SK-N-SH (cell line): Measurements from ENCODE around the gene SLC17A6. TPM values are rescaled to one million over a fixed set of nuclear protein-coding genes. Genes with fewer than 3 reads are reported as not detected.

Source experiments
- CTCF ChIA-PET: fragments of 300-600, 350-600 bp; formaldehyde crosslinking; extraction: SDS; loops from one replicate; lab custom pipeline; 2021; lab: Yijun Ruan, JAX
- POLR2A ChIA-PET: fragments of 350-600 bp; sonication (Branson Sonifier 250); formaldehyde crosslinking; extraction: SDS; loops from one replicate; lab custom pipeline; 2020; ENCODE audit warnings: antibody characterized with exemption, inconsistent platforms; lab: Yijun Ruan, JAX
- DNase-seq: peaks from one replicate; pipeline ENCODE4 v3.0.0; 2012
- H2AFZ ChIP-seq: fragments of 200-600 bp; sonication (generic); 2 replicates; pipeline ENCODE4 v1.8.1; 2016; ENCODE audit warnings: antibody characterized with exemption, mild to moderate bottlenecking, low read depth
- H3F3A ChIP-seq: fragments of 200-600 bp; sonication (generic); replicated peaks from 2 replicates; pipeline ENCODE3; 2016; ENCODE audit warnings: antibody characterized with exemption, mild to moderate bottlenecking; ENCODE audit not compliant: insufficient read depth
- H3K27ac ChIP-seq, 2 experiments: fragments of 200-500 bp in 1 of 2; fragments of 200-600 bp in 1 of 2; sonication (Bioruptor generic) in 1 of 2; sonication (generic), shearing (Covaris generic) in 1 of 2; 2 replicates each; pipeline versions ENCODE4 v1.5.1 to v1.6.1; 2014 to 2016; ENCODE audit warnings: low read depth in 2 of 2, inconsistent platforms in 1 of 2, low read length in 1 of 2, mild to moderate bottlenecking in 1 of 2, mixed read lengths in 1 of 2
- H3K27me3 ChIP-seq: fragments of 200-600 bp; sonication (generic), shearing (Covaris generic); 2 replicates; pipeline ENCODE4 v1.6.1; 2016; ENCODE audit warnings: mixed run types; ENCODE audit not compliant: insufficient read depth
- H3K36me3 ChIP-seq, 2 experiments: fragments of 200-500 bp in 1 of 2; fragments of 200-600 bp in 1 of 2; sonication (Bioruptor generic) in 1 of 2; sonication (generic) in 1 of 2; replicated peaks in 1 of 2; 2 replicates each; pipeline versions ENCODE3 to v1.5.1; 2014 to 2016; ENCODE audit warnings: low read length in 1 of 2, mild to moderate bottlenecking in 1 of 2; ENCODE audit not compliant: insufficient read depth in 2 of 2, control insufficient read depth in 1 of 2
- H3K4me1 ChIP-seq, 2 experiments: fragments of 200-500 bp in 1 of 2; fragments of 200-600 bp in 1 of 2; sonication (Bioruptor generic) in 1 of 2; sonication (generic), shearing (Covaris generic) in 1 of 2; 2 replicates each; pipeline versions ENCODE4 v1.5.1 to v1.6.1; 2014 to 2016; ENCODE audit warnings: low read depth in 1 of 2, low read length in 1 of 2, mixed run types in 1 of 2; ENCODE audit not compliant: insufficient read depth in 2 of 2, control insufficient read depth in 1 of 2
- H3K4me2 ChIP-seq: fragments of 200-600 bp; sonication (generic), shearing (Covaris generic); 2 replicates; pipeline ENCODE4 v1.6.1; 2017; ENCODE audit warnings: mixed run types
- H3K4me3 ChIP-seq, 2 experiments: fragments of 200-500 bp in 1 of 2; fragments of 200-600 bp in 1 of 2; sonication (Bioruptor generic) in 1 of 2; sonication (generic), shearing (Covaris generic) in 1 of 2; 2 replicates each; pipeline versions ENCODE4 v1.5.1 to v1.8.1; 2014 to 2016; ENCODE audit warnings: low read depth in 2 of 2, inconsistent platforms in 1 of 2, low read length in 1 of 2, mild to moderate bottlenecking in 1 of 2, mixed read lengths in 1 of 2, moderate library complexity in 1 of 2
- H3K79me2 ChIP-seq: fragments of 200-600 bp; sonication (generic); 2 replicates; pipeline ENCODE4 v1.8.1; 2017; ENCODE audit warnings: mild to moderate bottlenecking; ENCODE audit not compliant: insufficient read depth
- H3K9ac ChIP-seq: fragments of 200-600 bp; sonication (generic); 2 replicates; pipeline ENCODE4 v1.6.1; 2017; ENCODE audit warnings: mixed run types
- H3K9me2 ChIP-seq: fragments of 200-600 bp; sonication (generic); 2 replicates; pipeline ENCODE4 v1.6.1; 2017; ENCODE audit warnings: mixed run types
- H3K9me3 ChIP-seq: fragments of 200-600 bp; sonication (generic); 2 replicates; pipeline ENCODE4 v1.6.1; 2017; ENCODE audit warnings: mixed run types, mild to moderate bottlenecking, moderate library complexity
- H4K20me1 ChIP-seq: fragments of 200-600 bp; sonication (generic); 2 replicates; pipeline ENCODE4 v1.6.1; 2017; ENCODE audit warnings: mild to moderate bottlenecking, mixed run types; ENCODE audit not compliant: insufficient read depth
- CHD2 ChIP-seq: fragments of 150-350 bp; IDR thresholded peaks from 2 replicates; pipeline ENCODE4 v1.6.1; 2018; ENCODE audit warnings: low read length; ENCODE audit not compliant: partially characterized antibody
- FOSL2 ChIP-seq: IDR thresholded peaks from 2 replicates; pipeline ENCODE4 v1.4.0; 2012; ENCODE audit warnings: low read depth, mild to moderate bottlenecking, moderate library complexity, borderline replicate concordance
- FOXJ3 ChIP-seq: sonication (generic); formaldehyde crosslinking; IDR thresholded peaks from 2 replicates; pipeline ENCODE4 v1.5.1; 2020; ENCODE audit warnings: mild to moderate bottlenecking, missing genetic modification reagents
- FOXM1 ChIP-seq: IDR thresholded peaks from 2 replicates; pipeline ENCODE4 v1.4.0; 2012; ENCODE audit warnings: low read depth, mild to moderate bottlenecking
- GABPA ChIP-seq: IDR thresholded peaks from 2 replicates; pipeline ENCODE4 v1.4.0; 2012; ENCODE audit warnings: low read depth, mild to moderate bottlenecking
- GATA2 ChIP-seq: sonication (generic); formaldehyde crosslinking; IDR thresholded peaks from 2 replicates; pipeline ENCODE4 v1.5.0; 2020; ENCODE audit warnings: mild to moderate bottlenecking, missing genetic modification reagents
- JUND ChIP-seq: IDR thresholded peaks from 2 replicates; pipeline ENCODE4 v1.4.0; 2012
- MEF2A ChIP-seq: IDR thresholded peaks from 2 replicates; pipeline ENCODE4 v1.4.0; 2012; ENCODE audit warnings: low read depth, borderline replicate concordance
- MXI1 ChIP-seq: IDR thresholded peaks from 2 replicates; pipeline ENCODE4 v1.6.1; 2012; ENCODE audit warnings: mild to moderate bottlenecking, low read depth, low read length, improper control_type of control experiment
- NFIC ChIP-seq: IDR thresholded peaks from 2 replicates; pipeline ENCODE4 v1.4.0; 2012; ENCODE audit warnings: borderline replicate concordance
- POLR2AphosphoS5 ChIP-seq: IDR thresholded peaks from 2 replicates; pipeline ENCODE4 v1.6.1; 2012; ENCODE audit warnings: low read depth, low read length
- RXRA ChIP-seq: IDR thresholded peaks from 2 replicates; pipeline ENCODE4 v1.4.0; 2012; ENCODE audit warnings: low read depth, mild to moderate bottlenecking, borderline replicate concordance
- SIN3A ChIP-seq: IDR thresholded peaks from 2 replicates; pipeline ENCODE4 v1.6.1; 2012; ENCODE audit warnings: low read depth, mild to moderate bottlenecking, low read length, moderate library complexity, borderline replicate concordance
- TCF12 ChIP-seq: IDR thresholded peaks from 2 replicates; pipeline ENCODE4 v1.4.0; 2012
- WGBS: methylation state at CpG from one replicate; pipeline ENCODE4 v1.1.6; 2017; ENCODE audit warnings: low lambda C conversion rate; 5-methylcytosine and 5-hydroxymethylcytosine counted together
- polyA plus RNA-seq, 3 experiments: library from polyadenylated mRNA; depleted of rRNA; stranded (reverse); fragments of >200 nt; gene quantifications; 2 replicates each; pipeline ENCODE4 v1.2.3, GENCODE V29; 2012
- TF ChIP-seq, protein P1 (sequence below): fragments of 200-600 bp; sonication (generic); IDR thresholded peaks from 2 replicates; pipeline ENCODE4 v1.6.1; 2017; ENCODE audit warnings: antibody characterized with exemption, mild to moderate bottlenecking, moderate library complexity
- TF ChIP-seq, protein P2 (sequence below): IDR thresholded peaks from 2 replicates; pipeline ENCODE4 v1.4.0; 2012; ENCODE audit warnings: low read depth
- TF ChIP-seq, protein P3 (sequence below): IDR thresholded peaks from 2 replicates; pipeline ENCODE4 v1.4.0; 2012; ENCODE audit warnings: low read depth, borderline replicate concordance
- TF ChIP-seq, protein P4 (sequence below): IDR thresholded peaks from 2 replicates; pipeline ENCODE4; 2012

The SLC17A6 gene
- polyA plus RNA-seq, 1 of the 3 experiments (the other 2 are of a cell fraction), result not detected

DNA sequence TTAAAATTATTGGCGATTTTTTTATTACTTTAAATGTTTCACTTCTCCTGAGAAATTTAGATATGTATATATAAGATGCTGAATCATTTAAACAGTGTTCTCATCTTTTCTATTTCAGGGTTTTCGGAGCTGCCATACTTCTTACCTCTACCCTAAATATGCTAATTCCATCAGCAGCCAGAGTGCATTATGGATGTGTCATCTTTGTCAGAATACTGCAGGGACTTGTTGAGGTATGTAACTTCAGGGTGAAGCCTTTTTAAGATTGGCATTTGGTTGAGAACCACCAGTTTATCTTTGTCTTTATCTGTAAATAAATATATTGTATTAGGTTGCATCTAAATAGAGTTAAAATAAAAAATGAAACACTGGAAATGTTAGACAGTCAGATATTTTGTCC lies 21.1 kb downstream of the SLC17A6 start:
- TF ChIP-seq FOSL2 (no peak), FOXJ3 (no peak), NFIC (no peak), FOXM1 (no peak), GATA2 (CRISPR knock-in tag) (no peak), MXI1 (no peak), TCF12 (no peak), GABPA (no peak)
- TF ChIP-seq, protein P1, sequence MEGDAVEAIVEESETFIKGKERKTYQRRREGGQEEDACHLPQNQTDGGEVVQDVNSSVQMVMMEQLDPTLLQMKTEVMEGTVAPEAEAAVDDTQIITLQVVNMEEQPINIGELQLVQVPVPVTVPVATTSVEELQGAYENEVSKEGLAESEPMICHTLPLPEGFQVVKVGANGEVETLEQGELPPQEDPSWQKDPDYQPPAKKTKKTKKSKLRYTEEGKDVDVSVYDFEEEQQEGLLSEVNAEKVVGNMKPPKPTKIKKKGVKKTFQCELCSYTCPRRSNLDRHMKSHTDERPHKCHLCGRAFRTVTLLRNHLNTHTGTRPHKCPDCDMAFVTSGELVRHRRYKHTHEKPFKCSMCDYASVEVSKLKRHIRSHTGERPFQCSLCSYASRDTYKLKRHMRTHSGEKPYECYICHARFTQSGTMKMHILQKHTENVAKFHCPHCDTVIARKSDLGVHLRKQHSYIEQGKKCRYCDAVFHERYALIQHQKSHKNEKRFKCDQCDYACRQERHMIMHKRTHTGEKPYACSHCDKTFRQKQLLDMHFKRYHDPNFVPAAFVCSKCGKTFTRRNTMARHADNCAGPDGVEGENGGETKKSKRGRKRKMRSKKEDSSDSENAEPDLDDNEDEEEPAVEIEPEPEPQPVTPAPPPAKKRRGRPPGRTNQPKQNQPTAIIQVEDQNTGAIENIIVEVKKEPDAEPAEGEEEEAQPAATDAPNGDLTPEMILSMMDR, result no peak
- TF ChIP-seq, protein P2, sequence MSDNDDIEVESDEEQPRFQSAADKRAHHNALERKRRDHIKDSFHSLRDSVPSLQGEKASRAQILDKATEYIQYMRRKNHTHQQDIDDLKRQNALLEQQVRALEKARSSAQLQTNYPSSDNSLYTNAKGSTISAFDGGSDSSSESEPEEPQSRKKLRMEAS, result no peak
- TF ChIP-seq, protein P3, sequence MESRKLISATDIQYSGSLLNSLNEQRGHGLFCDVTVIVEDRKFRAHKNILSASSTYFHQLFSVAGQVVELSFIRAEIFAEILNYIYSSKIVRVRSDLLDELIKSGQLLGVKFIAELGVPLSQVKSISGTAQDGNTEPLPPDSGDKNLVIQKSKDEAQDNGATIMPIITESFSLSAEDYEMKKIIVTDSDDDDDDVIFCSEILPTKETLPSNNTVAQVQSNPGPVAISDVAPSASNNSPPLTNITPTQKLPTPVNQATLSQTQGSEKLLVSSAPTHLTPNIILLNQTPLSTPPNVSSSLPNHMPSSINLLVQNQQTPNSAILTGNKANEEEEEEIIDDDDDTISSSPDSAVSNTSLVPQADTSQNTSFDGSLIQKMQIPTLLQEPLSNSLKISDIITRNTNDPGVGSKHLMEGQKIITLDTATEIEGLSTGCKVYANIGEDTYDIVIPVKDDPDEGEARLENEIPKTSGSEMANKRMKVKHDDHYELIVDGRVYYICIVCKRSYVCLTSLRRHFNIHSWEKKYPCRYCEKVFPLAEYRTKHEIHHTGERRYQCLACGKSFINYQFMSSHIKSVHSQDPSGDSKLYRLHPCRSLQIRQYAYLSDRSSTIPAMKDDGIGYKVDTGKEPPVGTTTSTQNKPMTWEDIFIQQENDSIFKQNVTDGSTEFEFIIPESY, result no peak
- TF ChIP-seq, all 33 proteins: peak for 0
- H3K36me3 ChIP-seq, result no peaks in the 10 kb centered on the region
- no peak overlapping the region for H2AFZ ChIP-seq
- no peak overlapping the region for H3K4me2 ChIP-seq
- no peaks in the 10 kb centered on the region for H3K27me3 ChIP-seq
- H3K9me2 ChIP-seq, result no peaks in the 10 kb centered on the region
- H4K20me1 ChIP-seq, result no peaks in the 10 kb centered on the region
- DNase-seq, result no peak
- no peaks in the 10 kb centered on the region; a peak in 1 of 4 replicates for H3K4me1 ChIP-seq
- H3K9ac ChIP-seq, result no peak overlapping the region
- no peaks in the 10 kb centered on the region for H3F3A ChIP-seq
- H3K4me3 ChIP-seq, result no peak overlapping the region
- no peaks in the 10 kb centered on the region for H3K79me2 ChIP-seq
- CTCF ChIA-PET, result no interaction called here
- 33% methylated on average over 2 of the region's 2 CpGs for WGBS
- POLR2A ChIA-PET, result no interaction called here
- H3K9me3 ChIP-seq, result no peaks in the 10 kb centered on the region
- H3K27ac ChIP-seq, result no peak overlapping the region

DNA sequence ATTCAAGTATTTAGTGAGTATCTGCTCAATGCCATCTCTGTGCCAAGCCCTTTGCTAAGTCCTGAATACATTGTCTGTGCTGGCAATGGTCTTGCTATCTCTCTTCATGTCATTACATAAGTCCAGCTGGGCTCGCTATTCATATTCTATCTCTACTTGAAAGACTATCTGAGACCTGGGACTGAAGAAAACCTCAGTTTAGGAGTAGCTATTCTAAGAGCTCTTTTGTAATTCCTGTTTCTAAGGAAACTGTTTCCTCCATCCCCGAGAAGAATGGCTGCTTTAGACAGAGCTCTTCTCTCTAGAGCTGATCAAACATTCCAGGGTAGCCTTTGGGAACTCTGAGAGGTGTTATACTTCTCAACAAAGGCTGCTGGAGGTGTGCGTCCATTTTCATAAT lies 33.0 kb downstream of the SLC17A6 start:
- H3F3A ChIP-seq, result no peaks in the 10 kb centered on the region
- no peak overlapping the region for H3K27ac ChIP-seq
- no peak overlapping the region for H2AFZ ChIP-seq
- H3K36me3 ChIP-seq, result no peaks in the 10 kb centered on the region
- no peak for DNase-seq
- H3K27me3 ChIP-seq, result no peaks in the 10 kb centered on the region
- CTCF ChIA-PET, result interaction anchor here (0.6 to 2.4 kb wide), 3 partner anchors 11 to 416 kb away, joined by 3 to 7 read pairs (median 3); no protein-coding TSS in a partner anchor
- no peak overlapping the region for H3K4me3 ChIP-seq
- WGBS, result 31% methylated on average over 3 of the region's 3 CpGs
- H3K9me3 ChIP-seq, result no peaks in the 10 kb centered on the region
- no peak overlapping the region for H3K9ac ChIP-seq
- no peaks in the 10 kb centered on the region for H3K79me2 ChIP-seq
- no peaks in the 10 kb centered on the region for H3K4me1 ChIP-seq
- no peaks in the 10 kb centered on the region for H4K20me1 ChIP-seq
- TF ChIP-seq SIN3A (no peak), JUND (no peak), POLR2AphosphoS5 (no peak), CHD2 (no peak), MEF2A (no peak), RXRA (no peak)
- TF ChIP-seq, protein P4, sequence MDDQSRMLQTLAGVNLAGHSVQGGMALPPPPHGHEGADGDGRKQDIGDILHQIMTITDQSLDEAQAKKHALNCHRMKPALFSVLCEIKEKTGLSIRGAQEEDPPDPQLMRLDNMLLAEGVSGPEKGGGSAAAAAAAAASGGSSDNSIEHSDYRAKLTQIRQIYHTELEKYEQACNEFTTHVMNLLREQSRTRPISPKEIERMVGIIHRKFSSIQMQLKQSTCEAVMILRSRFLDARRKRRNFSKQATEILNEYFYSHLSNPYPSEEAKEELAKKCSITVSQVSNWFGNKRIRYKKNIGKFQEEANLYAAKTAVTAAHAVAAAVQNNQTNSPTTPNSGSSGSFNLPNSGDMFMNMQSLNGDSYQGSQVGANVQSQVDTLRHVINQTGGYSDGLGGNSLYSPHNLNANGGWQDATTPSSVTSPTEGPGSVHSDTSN, result no peak
- TF ChIP-seq, protein P3, result no peak
- TF ChIP-seq, all 33 proteins: peak for 0
- POLR2A ChIA-PET, result no interaction called here
- Histone ChIP-seq H3K4me2 (no peak overlapping the region), H3K9me2 (no peaks in the 10 kb centered on the region)
